ENCODE results near the gene NUDT16L1. TPM values are rescaled to one million over a fixed set of nuclear protein-coding genes. Genes with fewer than 3 reads are reported as not detected.

Gene NUDT16L1
- total and polyA plus RNA-seq, 9 of the 15 experiments (the other 6 are each of a cell fraction or from before 2014, with no cell fraction given): 1.4 to 37.6 (median 13.7) TPM

- TF ChIP-seq CREB3 (tag; conservative IDR thresholded peaks at IDR 0.05; ENCODE audit: low read depth) (no peak), EGR1 (conservative IDR thresholded peaks at IDR 0.05) (peak; percentile 48; the same call in 1 of the 2 replicates), CXXC5 (CRISPR knock-in tag; IDR thresholded peaks at IDR 0.05) (peak; percentile 67), CREB1 (IDR thresholded peaks at IDR 0.05) (peak; percentile 66; the same call in 1 of the 2 replicates), CREB1 (CRISPR knock-in tag; IDR thresholded peaks at IDR 0.05) (peak; percentile 78), PHF8 (IDR thresholded peaks at IDR 0.05; ENCODE audit: borderline replicate concordance, low read length) (peak; percentile 79; the same call in 1 of the 2 replicates), GABPB1 (CRISPR knock-in tag; IDR thresholded peaks at IDR 0.05) (no peak), MCM7 (IDR thresholded peaks at IDR 0.05) (no peak), PHF20 (IDR thresholded peaks at IDR 0.05; ENCODE audit: partially characterized antibody) (peak; percentile 46), MYNN (IDR thresholded peaks at IDR 0.05) (no peak), MYNN (CRISPR knock-in tag; IDR thresholded peaks at IDR 0.05) (no peak), RBBP5 (IDR thresholded peaks at IDR 0.05; ENCODE audit: borderline replicate concordance, insufficient read depth, low read length, poor library complexity, severe bottlenecking) (peak; percentile 70), NEUROD1 (IDR thresholded peaks at IDR 0.05; ENCODE audit: borderline replicate concordance, low read depth, low read length, partially characterized antibody) (peak; percentile 29), SP1 (CRISPR knock-in tag; IDR thresholded peaks at IDR 0.05) (no peak; the same call in 1 of the 2 replicates), NFIC (IDR thresholded peaks at IDR 0.05) (peak; percentile 52; the same call in 1 of the 2 replicates), POLR2G (IDR thresholded peaks at IDR 0.05; ENCODE audit: low read depth, low read length) (peak; percentile 92), ZNF780A (CRISPR knock-in tag; IDR thresholded peaks at IDR 0.05) (no peak), L3MBTL2 (IDR thresholded peaks at IDR 0.05) (peak; percentile 80)
- TF ChIP-seq, protein P1, sequence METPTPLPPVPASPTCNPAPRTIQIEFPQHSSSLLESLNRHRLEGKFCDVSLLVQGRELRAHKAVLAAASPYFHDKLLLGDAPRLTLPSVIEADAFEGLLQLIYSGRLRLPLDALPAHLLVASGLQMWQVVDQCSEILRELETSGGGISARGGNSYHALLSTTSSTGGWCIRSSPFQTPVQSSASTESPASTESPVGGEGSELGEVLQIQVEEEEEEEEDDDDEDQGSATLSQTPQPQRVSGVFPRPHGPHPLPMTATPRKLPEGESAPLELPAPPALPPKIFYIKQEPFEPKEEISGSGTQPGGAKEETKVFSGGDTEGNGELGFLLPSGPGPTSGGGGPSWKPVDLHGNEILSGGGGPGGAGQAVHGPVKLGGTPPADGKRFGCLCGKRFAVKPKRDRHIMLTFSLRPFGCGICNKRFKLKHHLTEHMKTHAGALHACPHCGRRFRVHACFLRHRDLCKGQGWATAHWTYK (CRISPR knock-in tag; IDR thresholded peaks at IDR 0.05): 0 out of 2 replicates have a peak, but pooled peaks have one; percentile 61
- TF ChIP-seq, protein P2, sequence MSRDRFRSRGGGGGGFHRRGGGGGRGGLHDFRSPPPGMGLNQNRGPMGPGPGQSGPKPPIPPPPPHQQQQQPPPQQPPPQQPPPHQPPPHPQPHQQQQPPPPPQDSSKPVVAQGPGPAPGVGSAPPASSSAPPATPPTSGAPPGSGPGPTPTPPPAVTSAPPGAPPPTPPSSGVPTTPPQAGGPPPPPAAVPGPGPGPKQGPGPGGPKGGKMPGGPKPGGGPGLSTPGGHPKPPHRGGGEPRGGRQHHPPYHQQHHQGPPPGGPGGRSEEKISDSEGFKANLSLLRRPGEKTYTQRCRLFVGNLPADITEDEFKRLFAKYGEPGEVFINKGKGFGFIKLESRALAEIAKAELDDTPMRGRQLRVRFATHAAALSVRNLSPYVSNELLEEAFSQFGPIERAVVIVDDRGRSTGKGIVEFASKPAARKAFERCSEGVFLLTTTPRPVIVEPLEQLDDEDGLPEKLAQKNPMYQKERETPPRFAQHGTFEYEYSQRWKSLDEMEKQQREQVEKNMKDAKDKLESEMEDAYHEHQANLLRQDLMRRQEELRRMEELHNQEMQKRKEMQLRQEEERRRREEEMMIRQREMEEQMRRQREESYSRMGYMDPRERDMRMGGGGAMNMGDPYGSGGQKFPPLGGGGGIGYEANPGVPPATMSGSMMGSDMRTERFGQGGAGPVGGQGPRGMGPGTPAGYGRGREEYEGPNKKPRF (IDR thresholded peaks at IDR 0.05; ENCODE audit: low read depth, low read length): no peak
- TF ChIP-seq, protein P3, sequence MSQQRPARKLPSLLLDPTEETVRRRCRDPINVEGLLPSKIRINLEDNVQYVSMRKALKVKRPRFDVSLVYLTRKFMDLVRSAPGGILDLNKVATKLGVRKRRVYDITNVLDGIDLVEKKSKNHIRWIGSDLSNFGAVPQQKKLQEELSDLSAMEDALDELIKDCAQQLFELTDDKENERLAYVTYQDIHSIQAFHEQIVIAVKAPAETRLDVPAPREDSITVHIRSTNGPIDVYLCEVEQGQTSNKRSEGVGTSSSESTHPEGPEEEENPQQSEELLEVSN (IDR thresholded peaks at IDR 0.05; ENCODE audit: borderline replicate concordance in 1 of 2, extremely low read depth in 1 of 2, insufficient read depth in 1 of 2, insufficient read length in 1 of 2, low read depth in 1 of 2, low read length in 1 of 2, poor library complexity in 1 of 2, severe bottlenecking in 1 of 2): peak; percentile 16 to 33
Observed at GRCh38 chr16:4693296-4693955, at the start of gene NUDT16L1 (continued).
